Body of pancreas (tissue), 4 donors: ENCODE data around the gene NLN. TPM values are rescaled to one million over a fixed set of nuclear protein-coding genes. Genes with fewer than 3 reads are reported as not detected.
"Not testable (repeated sequence)": the region's sequence is repeated elsewhere in the genome, so short reads cannot be mapped to it uniquely, and the experiment has no call there.

Experiments
- ATAC-seq: fragments of 150-250 bp; one replicate; pipeline ENCODE4 v1.9.1; 2016
- DNase-seq, 4 donors: peaks; one replicate each; pipeline ENCODE4 v3.0.0-alpha.2; 2019
- H3K27ac ChIP-seq, 4 donors: fragments of 200-600 bp; sonication (generic); 1 replicate in 3 of 4; 2 replicates in 1 of 4; pipeline versions ENCODE4 v1.5.1 to v1.6.1; 2016 to 2019; ENCODE audit warnings: mild to moderate bottlenecking in 1 of 4, mixed read lengths in 1 of 4, moderate library complexity in 1 of 4
- H3K27me3 ChIP-seq, 2 donors: fragments of 200-600 bp; sonication (generic); one replicate each; pipeline ENCODE4 v1.6.0; 2016; ENCODE audit warnings: mild to moderate bottlenecking in 1 of 2
- H3K36me3 ChIP-seq, 2 donors: fragments of 200-600 bp; sonication (generic); replicated peaks in 1 of 2; 2 replicates each; pipeline ENCODE4 v1.5.1; 2016; ENCODE audit warnings: low read depth in 2 of 2; ENCODE audit not compliant: insufficient read depth in 1 of 2
- H3K4me1 ChIP-seq: fragments of 200-600 bp; sonication (generic); one replicate; pipeline ENCODE4 v1.6.0; 2016
- H3K4me3 ChIP-seq, 2 donors: fragments of 200-600 bp; sonication (generic); 1 replicate in 1 of 2; 2 replicates in 1 of 2; pipeline ENCODE4 v1.5.1; 2016 to 2019
- H3K9me3 ChIP-seq, 3 donors: fragments of 200-600 bp; sonication (generic); 1 replicate in 2 of 3; 2 replicates in 1 of 3; pipeline ENCODE4 v1.5.1; 2016
- CTCF ChIP-seq, 7 experiments: fragments of 450-650 bp in 4 of 7; fragments of 200-600 bp in 3 of 7; sonication (generic) in 3 of 7; IDR thresholded peaks; one replicate each; pipeline ENCODE4 v1.5.1; 2016 to 2019; ENCODE audit warnings: antibody characterized with exemption in 7 of 7
- POLR2A ChIP-seq, 3 donors: fragments of 450-650 bp; IDR thresholded peaks; one replicate each; pipeline ENCODE4 v1.6.1; 2016; ENCODE audit warnings: antibody characterized with exemption in 3 of 3, mild to moderate bottlenecking in 2 of 3
- WGBS, 2 donors: methylation state at CpG; one replicate each; pipeline ENCODE4 v1.1.5; 2017; 5-methylcytosine and 5-hydroxymethylcytosine counted together
- intact Hi-C: fragments of 100-400 bp; cut with DNase I; formaldehyde crosslinking; loops from one replicate; pipeline ENCODE4 v1.15.1; 2023
- total RNA-seq, 2 donors: library from RNA; depleted of rRNA; stranded (reverse); fragments of >200 nt; gene quantifications; one replicate each; pipeline ENCODE4 v1.1.0, GENCODE V29; 2016

Gene NLN
- total RNA-seq, 2 donors from 2014 or later, result 2.3 to 8.0 TPM

- TF ChIP-seq POLR2A (IDR thresholded peaks at IDR 0.05) (no peak), CTCF (IDR thresholded peaks at IDR 0.05) (no peak)
- DNase-seq, result no peak
- 29 to 95% methylated on average over 1 to 4 of the region's 4 CpGs for WGBS, 2 donors
- H3K4me3 ChIP-seq, result no peak overlapping the region
- no peaks in the 10 kb centered on the region for H3K36me3 ChIP-seq
- no peaks in the 10 kb centered on the region for H3K4me1 ChIP-seq
- H3K9me3 ChIP-seq, result no peaks in the 10 kb centered on the region
- intact Hi-C loops, result no loop called here
- no peak overlapping the region for H3K27ac ChIP-seq
- ATAC-seq, result no peak
- no peaks in the 10 kb centered on the region for H3K27me3 ChIP-seq
These were observed 80.8 kb downstream of the NLN start for GRCh38 chr5:65802820-65803219.

DNA sequence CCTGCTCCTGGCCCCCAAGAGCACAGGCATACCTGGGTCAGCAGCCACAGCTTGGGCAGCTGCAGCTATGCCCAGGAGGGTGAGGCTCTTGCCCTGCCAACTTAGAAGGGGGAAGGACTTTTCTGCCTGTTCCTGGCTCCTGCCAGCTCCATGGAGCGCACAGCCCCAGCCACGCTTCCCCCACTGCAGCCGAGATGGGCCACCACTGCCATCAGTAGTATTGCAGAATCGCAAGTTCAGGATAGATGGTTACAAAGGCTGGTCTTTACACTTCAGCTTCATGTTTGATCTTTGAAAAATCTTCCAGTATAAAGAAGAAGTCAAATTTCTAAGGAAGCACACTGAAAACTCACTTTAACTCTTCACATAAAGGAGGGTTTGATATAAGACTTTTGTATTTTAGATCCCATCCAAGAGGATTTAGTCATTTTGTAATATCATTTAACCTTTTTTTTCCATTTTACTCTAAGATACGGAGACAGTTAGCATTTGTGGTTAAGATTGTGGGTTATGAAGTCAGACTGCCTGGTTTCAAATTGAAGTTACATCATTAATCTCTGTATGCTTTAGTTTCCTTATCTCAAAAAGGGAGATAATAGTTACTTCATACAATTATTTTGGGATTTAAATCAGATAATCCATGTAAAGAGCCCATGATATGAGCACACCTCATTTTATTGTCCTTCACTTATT is 81.8 kb downstream of the NLN start:
- WGBS, 2 donors, result 88 to 94% methylated on average over 5 of the region's 5 CpGs
- Histone ChIP-seq H3K27me3 (no peaks in the 10 kb centered on the region), H3K9me3 (no peaks in the 10 kb centered on the region), H3K27ac (no peak overlapping the region), H3K4me3 (no peak overlapping the region), H3K36me3 (no peaks in the 10 kb centered on the region), H3K4me1 (no peaks in the 10 kb centered on the region)
- intact Hi-C loops, result no loop called here
- DNase-seq (no peak), ATAC-seq (no peak)
- TF ChIP-seq CTCF (IDR thresholded peaks at IDR 0.05) (no peak), POLR2A (IDR thresholded peaks at IDR 0.05) (no peak)

- Histone ChIP-seq H3K27ac (no peak overlapping the region), H3K9me3 (no peaks in the 10 kb centered on the region), H3K27me3 (no peaks in the 10 kb centered on the region), H3K36me3 (no peaks in the 10 kb centered on the region), H3K4me1 (no peaks in the 10 kb centered on the region), H3K4me3 (no peak overlapping the region)
- no peak for DNase-seq
- ATAC-seq, result no peak
- WGBS, 2 donors, result 83 to 95% methylated on average over 2 of the region's 2 CpGs
- TF ChIP-seq CTCF (IDR thresholded peaks at IDR 0.05) (no peak), POLR2A (IDR thresholded peaks at IDR 0.05) (no peak)
- intact Hi-C loops, result no loop called here
These were observed 83.1 kb downstream of the NLN start for GRCh38 chr5:65805089-65805488.

DNA sequence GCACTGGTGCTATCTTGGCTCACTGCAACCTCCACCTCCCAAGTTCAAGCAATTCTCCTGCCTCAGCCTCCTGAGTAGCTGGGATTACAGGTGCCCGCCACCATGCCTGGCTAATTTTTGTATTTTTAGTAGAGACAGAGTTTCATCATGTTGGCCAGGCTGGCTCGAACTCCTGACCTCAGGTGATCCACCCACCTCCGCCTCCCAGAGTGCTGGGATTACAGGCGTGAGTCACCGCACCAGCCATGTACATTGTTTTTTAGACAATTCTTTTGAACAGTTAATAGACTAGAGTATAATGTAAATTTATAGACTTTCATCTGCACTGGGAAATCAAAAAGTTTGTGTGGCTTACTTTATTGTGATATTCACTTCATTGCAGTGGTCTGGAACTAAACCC is 85.5 kb downstream of the NLN start:
- H3K36me3 ChIP-seq, H3K9me3 ChIP-seq, H3K27ac ChIP-seq, H3K4me1 ChIP-seq, H3K4me3 ChIP-seq, ATAC-seq, DNase-seq, H3K27me3 ChIP-seq, intact Hi-C loops: not testable (repeated sequence)
- 94 to 99% methylated on average over 5 of the region's 5 CpGs for WGBS, 2 donors

DNA sequence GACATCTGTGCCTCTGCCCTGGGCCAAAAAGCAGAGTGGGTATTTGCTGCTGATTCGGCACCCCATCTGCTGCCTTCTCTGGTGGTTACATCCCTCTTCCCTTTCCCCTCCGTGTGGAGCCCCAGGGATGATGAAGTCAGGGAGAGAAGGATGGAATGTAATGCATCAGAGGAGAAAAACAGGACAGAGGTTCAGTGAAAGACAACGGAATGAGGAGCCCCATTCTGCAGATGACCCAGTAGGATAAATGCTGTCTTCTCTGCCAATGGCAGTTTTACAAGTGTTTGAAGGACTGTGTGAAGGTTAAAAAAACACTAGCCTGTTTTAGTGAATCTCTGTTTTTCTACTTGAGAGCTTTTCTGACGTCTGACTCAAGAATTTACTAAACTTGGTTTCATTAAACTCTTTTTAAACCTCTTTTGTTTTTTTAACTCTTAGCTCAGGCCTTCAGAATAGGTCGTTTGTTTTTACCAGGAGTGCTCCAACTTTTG is 86.3 kb downstream of the NLN start:
- DNase-seq, result no peak
- 66 to 71% methylated on average over 5 of the region's 5 CpGs for WGBS, 2 donors
- Histone ChIP-seq H3K4me1 (no peaks in the 10 kb centered on the region), H3K27ac (no peak overlapping the region), H3K9me3 (no peaks in the 10 kb centered on the region), H3K27me3 (no peaks in the 10 kb centered on the region), H3K4me3 (no peak overlapping the region), H3K36me3 (peaks cover 0 to 1% of the 10 kb centered on the region in 2 donors)
- no peak for TF ChIP-seq CTCF (IDR thresholded peaks at IDR 0.05)
- no peak for TF ChIP-seq POLR2A (IDR thresholded peaks at IDR 0.05)
- intact Hi-C loops, result no loop called here
- ATAC-seq, result no peak
